ENCODE data around the gene CHN2. TPM values are rescaled to one million over a fixed set of nuclear protein-coding genes. Genes with fewer than 3 reads are reported as not detected.

Gene CHN2
- polyA plus RNA-seq, 1 experiment = not detected

- ChIA-PET CTCF (no interaction called here), POLR2A (no interaction called here)
- no peak for DNase-seq (ENCODE audit: low read depth, low spot score)
- TF ChIP-seq CTCF (IDR thresholded peaks at IDR 0.05; ENCODE audit: low read depth, low read length) = no peak
- H3K4me3 ChIP-seq (ENCODE audit: low read depth, low read length) = no peak overlapping the region
- no peak overlapping the region for H3K27ac ChIP-seq (ENCODE audit: low read depth, low read length)
- H3K27me3 ChIP-seq (ENCODE audit: control insufficient read depth, insufficient read depth, low read length) = no peaks in the 10 kb centered on the region
- H3K9me3 ChIP-seq (ENCODE audit: control insufficient read depth, insufficient read depth, low read length) = no peaks in the 10 kb centered on the region
These were observed 10.0 kb upstream of the CHN2 start for GRCh38 chr7:29184599-29184998.

GRCh38 chr7:29185613-29186012 is 9.0 kb upstream of the CHN2 start:
- CTCF ChIA-PET = no interaction called here

DNA sequence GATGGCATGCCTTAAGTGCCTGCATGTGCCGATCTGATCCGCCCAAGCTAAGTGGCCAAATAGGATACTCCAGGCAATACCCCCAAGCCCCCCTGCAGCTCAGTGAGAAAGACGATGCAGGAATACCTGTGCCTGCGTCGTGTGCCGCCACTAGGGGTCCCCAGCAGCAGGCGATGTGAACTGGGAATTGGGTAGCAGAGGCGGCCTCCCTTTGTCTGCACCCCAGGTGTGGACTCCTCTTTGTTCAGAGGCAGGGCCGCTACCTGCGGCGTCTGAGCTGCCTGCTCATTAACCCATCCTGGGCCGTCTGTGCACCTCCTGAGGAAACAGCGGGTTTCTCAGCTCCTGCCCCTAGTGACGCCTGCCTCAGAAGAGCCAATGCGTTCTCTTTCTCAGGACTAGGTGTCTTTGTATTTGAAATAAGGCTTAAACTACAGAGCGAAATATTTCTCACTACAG is 4.8 kb upstream of the CHN2 start:
- ChIA-PET POLR2A (no interaction called here), CTCF (interaction anchor here (0.6 to 3.7 kb wide), 7 partner anchors 9 to 590 kb away, joined by 3 to 46 read pairs (median 4); no protein-coding TSS in a partner anchor)
- H3K9me3 ChIP-seq (ENCODE audit: control insufficient read depth, insufficient read depth, low read length) = no peaks in the 10 kb centered on the region; the same call in 1 of the 2 replicates
- TF ChIP-seq CTCF (IDR thresholded peaks at IDR 0.05; ENCODE audit: low read depth, low read length) = peak; percentile 67
- no peak for DNase-seq (ENCODE audit: low read depth, low spot score)
- no peak overlapping the region for H3K27ac ChIP-seq (ENCODE audit: low read depth, low read length)
- H3K27me3 ChIP-seq (ENCODE audit: control insufficient read depth, insufficient read depth, low read length) = peaks cover 20% of the 10 kb centered on the region
- no peak overlapping the region for H3K4me3 ChIP-seq (ENCODE audit: low read depth, low read length)

More at GRCh38 chr7:29185613-29186012, 9.0 kb upstream of the CHN2 start:
- Histone ChIP-seq H3K27me3 (ENCODE audit: control insufficient read depth, insufficient read depth, low read length) (peaks cover 4% of the 10 kb centered on the region), H3K27ac (ENCODE audit: low read depth, low read length) (no peak overlapping the region), H3K4me3 (ENCODE audit: low read depth, low read length) (no peak overlapping the region), H3K9me3 (ENCODE audit: control insufficient read depth, insufficient read depth, low read length) (no peaks in the 10 kb centered on the region; the same call in 1 of the 2 replicates)
- no peak for TF ChIP-seq CTCF (IDR thresholded peaks at IDR 0.05; ENCODE audit: low read depth, low read length)
- no peak for DNase-seq (ENCODE audit: low read depth, low spot score)
- POLR2A ChIA-PET = no interaction called here

DNA sequence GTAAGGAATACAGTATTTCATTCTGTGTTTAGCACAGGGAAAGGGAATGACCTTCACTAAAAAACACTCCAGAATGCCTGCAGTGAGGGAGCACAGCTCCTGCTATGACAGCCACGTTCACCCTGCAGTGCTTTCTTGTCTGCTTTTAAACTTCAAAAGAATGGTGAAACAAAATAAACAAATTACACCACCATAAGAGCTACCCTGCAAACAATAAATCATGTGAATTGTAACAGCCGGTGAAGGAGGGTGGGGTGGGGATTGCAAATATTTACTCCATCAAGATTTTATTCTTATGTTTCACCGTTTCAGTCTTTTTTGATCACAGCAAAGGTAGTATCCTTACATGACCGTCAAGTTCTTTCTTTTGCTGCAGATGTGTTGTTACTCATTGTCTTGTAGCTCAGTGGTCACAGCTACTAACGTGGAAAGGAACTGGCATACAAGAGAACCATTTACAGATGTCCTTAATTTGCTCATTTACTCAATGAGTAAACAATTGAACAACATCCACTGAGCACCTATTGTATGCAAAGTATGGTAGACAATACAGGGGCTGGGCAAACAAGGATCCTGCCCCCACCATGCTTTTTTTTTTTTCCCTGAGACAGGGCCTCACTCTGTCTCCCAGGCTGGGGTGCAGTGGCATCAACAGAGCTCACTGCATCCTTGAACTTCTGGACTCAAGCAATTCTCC is 4.1 kb upstream of the CHN2 start:
- ChIA-PET POLR2A (no interaction called here), CTCF (interaction anchor here (0.8 to 3.7 kb wide), 5 partner anchors 8 to 274 kb away, joined by 4 to 46 read pairs (median 6); no protein-coding TSS in a partner anchor)
- no peak overlapping the region for H3K27ac ChIP-seq (ENCODE audit: low read depth, low read length)
- no peak overlapping the region for H3K4me3 ChIP-seq (ENCODE audit: low read depth, low read length)
- peaks cover 26% of the 10 kb centered on the region for H3K27me3 ChIP-seq (ENCODE audit: control insufficient read depth, insufficient read depth, low read length)
- no peak for DNase-seq (ENCODE audit: low read depth, low spot score)
- no peak for TF ChIP-seq CTCF (IDR thresholded peaks at IDR 0.05; ENCODE audit: low read depth, low read length)
- no peaks in the 10 kb centered on the region; the same call in 1 of the 2 replicates for H3K9me3 ChIP-seq (ENCODE audit: control insufficient read depth, insufficient read depth, low read length)

GRCh38 chr7:29192323-29192722 is 2.3 kb upstream of the CHN2 start:
- peaks cover 33% of the 10 kb centered on the region for H3K27me3 ChIP-seq (ENCODE audit: control insufficient read depth, insufficient read depth, low read length)
- CTCF ChIA-PET = no interaction called here
- no peaks in the 10 kb centered on the region; the same call in 1 of the 2 replicates for H3K9me3 ChIP-seq (ENCODE audit: control insufficient read depth, insufficient read depth, low read length)
- POLR2A ChIA-PET = no interaction called here
- no peak for DNase-seq (ENCODE audit: low read depth, low spot score)
- H3K4me3 ChIP-seq (ENCODE audit: low read depth, low read length) = no peak overlapping the region
- H3K27ac ChIP-seq (ENCODE audit: low read depth, low read length) = no peak overlapping the region
- TF ChIP-seq CTCF (IDR thresholded peaks at IDR 0.05; ENCODE audit: low read depth, low read length) = no peak

Data from AG04450 (cell line).